ENCODE results near the gene C2orf80.
"Not testable (repeated sequence)": the region's sequence is repeated elsewhere in the genome, so short reads cannot be mapped to it uniquely, and the experiment has no call there.

Gene C2orf80

GRCh38 chr2:208227581-208228232, 37.9 kb upstream of the C2orf80 start:
- H3K36me3 ChIP-seq (replicated peaks in 1 of 2; ENCODE audit: control insufficient read depth in 2 of 2, insufficient read depth in 2 of 2, low read length in 2 of 2) = no peaks in the 10 kb centered on the region
- H2AK5ac ChIP-seq (ENCODE audit: low read depth, low read length) = no peak overlapping the region
- H3K23ac ChIP-seq (ENCODE audit: low read depth, low read length, poor library complexity) = no peak overlapping the region
- H3K27me3 ChIP-seq (ENCODE audit: control insufficient read depth in 3 of 3, insufficient read depth in 3 of 3, low read depth in 1 of 3, low read length in 3 of 3) = no peaks in the 10 kb centered on the region
- no peaks in the 10 kb centered on the region for H3K4me1 ChIP-seq (ENCODE audit: control insufficient read depth in 2 of 2, insufficient read depth in 1 of 2, low read depth in 1 of 2, low read length in 2 of 2)
- no peak overlapping the region for H2BK120ac ChIP-seq (ENCODE audit: low read depth, low read length)
- H2BK15ac ChIP-seq (ENCODE audit: low read length) = no peak overlapping the region
- no peaks in the 10 kb centered on the region for H3K79me1 ChIP-seq (ENCODE audit: low read depth, low read length)
- H4K8ac ChIP-seq (ENCODE audit: low read depth, low read length) = peak overlapping the region; percentile 43
- WGBS, 2 donors (ENCODE audit: extremely low coverage in 2 of 2, insufficient read length in 2 of 2, insufficient replicate concordance in 1 of 2) = no CpG with 5 or more reads among the region's 33 CpGs
- no peak overlapping the region for H2BK5ac ChIP-seq (ENCODE audit: low read length)
- H2BK12ac ChIP-seq (ENCODE audit: low read length) = no peak overlapping the region
- no peak for DNase-seq (ENCODE audit: low spot score)
- H3K27ac ChIP-seq (replicated peaks; ENCODE audit: low read length) = no peak overlapping the region
- H3K18ac ChIP-seq (ENCODE audit: low read length) = no peak overlapping the region
- H3K9ac ChIP-seq (ENCODE audit: low read depth, low read length, poor library complexity) = no peak overlapping the region
- peak overlapping the region; percentile 37 for H3K4ac ChIP-seq (ENCODE audit: low read length)
- no peak overlapping the region for H3K4me2 ChIP-seq (ENCODE audit: insufficient read depth, low read length, poor library complexity, severe bottlenecking)
- H2AFZ ChIP-seq (ENCODE audit: low read length) = no peak overlapping the region
- peak overlapping the region in 1 of 2 donors; percentile 25 for H3K4me3 ChIP-seq (ENCODE audit: low read length in 2 of 2)
- no peak overlapping the region for H4K91ac ChIP-seq (ENCODE audit: low read depth, low read length, poor library complexity)
- H3K9me3 ChIP-seq (replicated peaks in 1 of 2; ENCODE audit: control insufficient read depth in 2 of 2, insufficient read depth in 1 of 2, low read depth in 1 of 2, low read length in 2 of 2) = peaks cover 0 to 5% of the 10 kb centered on the region in 2 donors
- peak overlapping the region; percentile 71 for H3K14ac ChIP-seq (ENCODE audit: low read length)

GRCh38 chr2:208224802-208225201, 35.0 kb upstream of the C2orf80 start:
- Histone ChIP-seq H3K18ac (ENCODE audit: low read length) (no peak overlapping the region), H3K79me1 (ENCODE audit: low read depth, low read length) (no peaks in the 10 kb centered on the region), H2BK120ac (ENCODE audit: low read depth, low read length) (no peak overlapping the region), H3K14ac (ENCODE audit: low read length) (no peak overlapping the region), H2AK5ac (ENCODE audit: low read depth, low read length) (no peak overlapping the region), H3K4ac (ENCODE audit: low read length) (no peak overlapping the region), H4K8ac (ENCODE audit: low read depth, low read length) (no peak overlapping the region), H3K27ac (replicated peaks; ENCODE audit: low read length) (no peak overlapping the region), H2AFZ (ENCODE audit: low read length) (no peak overlapping the region), H3K23ac (ENCODE audit: low read depth, low read length, poor library complexity) (no peak overlapping the region), H2BK12ac (ENCODE audit: low read length) (no peak overlapping the region), H3K4me2 (ENCODE audit: insufficient read depth, low read length, poor library complexity, severe bottlenecking) (no peak overlapping the region), H2BK5ac (ENCODE audit: low read length) (no peak overlapping the region), H2BK15ac (ENCODE audit: low read length) (no peak overlapping the region), H3K4me3 (ENCODE audit: low read length in 2 of 2) (no peak overlapping the region), H3K9ac (ENCODE audit: low read depth, low read length, poor library complexity) (no peak overlapping the region), H3K36me3 (replicated peaks in 1 of 2; ENCODE audit: control insufficient read depth in 2 of 2, insufficient read depth in 2 of 2, low read length in 2 of 2) (no peaks in the 10 kb centered on the region), H4K91ac (ENCODE audit: low read depth, low read length, poor library complexity) (no peak overlapping the region), H3K4me1 (ENCODE audit: control insufficient read depth in 2 of 2, insufficient read depth in 1 of 2, low read depth in 1 of 2, low read length in 2 of 2) (no peaks in the 10 kb centered on the region), H3K9me3 (replicated peaks in 1 of 2; ENCODE audit: control insufficient read depth in 2 of 2, insufficient read depth in 1 of 2, low read depth in 1 of 2, low read length in 2 of 2) (peaks cover 0 to 4% of the 10 kb centered on the region in 2 donors), H3K27me3 (ENCODE audit: control insufficient read depth in 3 of 3, insufficient read depth in 3 of 3, low read depth in 1 of 3, low read length in 3 of 3) (peaks cover 0 to 2% (median 0%) of the 10 kb centered on the region in 3 experiments)
- no CpG with 5 or more reads among the region's 2 CpGs for WGBS, 2 donors (ENCODE audit: extremely low coverage in 2 of 2, insufficient read length in 2 of 2, insufficient replicate concordance in 1 of 2)
- no peak for DNase-seq (ENCODE audit: low spot score)

DNA sequence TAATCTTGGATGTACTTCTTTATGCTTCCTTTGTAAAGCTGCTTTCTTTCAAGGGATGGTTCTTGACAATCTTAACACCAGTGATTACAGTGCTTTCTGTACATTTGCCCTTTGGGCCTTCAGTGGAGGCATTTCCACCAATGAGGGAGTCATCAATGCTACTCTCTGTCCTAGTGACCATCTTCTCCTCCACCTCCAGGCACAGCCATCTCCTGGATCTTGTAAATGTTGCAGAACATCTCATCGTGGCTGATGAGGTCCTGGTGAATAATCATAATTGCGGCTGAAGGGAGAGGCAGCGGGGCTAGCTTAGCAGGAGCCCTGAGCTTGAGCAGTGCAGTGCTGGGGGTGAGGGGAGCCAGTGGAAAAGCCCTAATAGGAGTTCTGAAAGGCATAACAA, 32.5 kb upstream of the C2orf80 start:
- H2BK120ac ChIP-seq (ENCODE audit: low read depth, low read length) = no peak overlapping the region
- DNase-seq (ENCODE audit: low spot score) = no peak
- H2AK5ac ChIP-seq (ENCODE audit: low read depth, low read length) = no peak overlapping the region

DNA sequence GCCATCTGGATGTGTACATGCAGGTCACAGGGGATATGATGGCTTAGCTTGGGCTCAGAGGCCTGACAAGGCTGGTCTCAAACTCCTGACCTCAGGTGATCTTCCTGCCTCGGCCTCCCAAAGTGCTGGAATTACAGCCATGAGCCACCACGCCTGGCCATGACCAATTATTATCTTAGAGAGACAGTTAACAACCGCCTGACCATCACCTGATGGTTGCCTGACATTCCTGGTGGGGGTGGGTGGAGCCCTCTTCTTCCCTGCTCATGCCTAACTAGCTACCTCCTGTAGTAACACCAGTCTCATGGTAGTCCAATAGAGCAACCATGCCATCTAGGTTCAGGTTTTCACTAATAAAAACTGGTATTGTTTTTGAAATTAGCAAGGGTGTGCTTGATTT, 32.0 kb upstream of the C2orf80 start:
- H3K27me3 ChIP-seq (ENCODE audit: control insufficient read depth in 3 of 3, insufficient read depth in 3 of 3, low read depth in 1 of 3, low read length in 3 of 3); H3K18ac ChIP-seq (ENCODE audit: low read length); H3K4me3 ChIP-seq (ENCODE audit: low read length in 2 of 2); H4K8ac ChIP-seq (ENCODE audit: low read depth, low read length); H2BK5ac ChIP-seq (ENCODE audit: low read length); H3K27ac ChIP-seq (replicated peaks; ENCODE audit: low read length); H2BK12ac ChIP-seq (ENCODE audit: low read length); H4K91ac ChIP-seq (ENCODE audit: low read depth, low read length, poor library complexity); H3K14ac ChIP-seq (ENCODE audit: low read length); H3K4me1 ChIP-seq (ENCODE audit: control insufficient read depth in 2 of 2, insufficient read depth in 1 of 2, low read depth in 1 of 2, low read length in 2 of 2); H3K9me3 ChIP-seq (replicated peaks in 1 of 2; ENCODE audit: control insufficient read depth in 2 of 2, insufficient read depth in 1 of 2, low read depth in 1 of 2, low read length in 2 of 2); H3K36me3 ChIP-seq (replicated peaks in 1 of 2; ENCODE audit: control insufficient read depth in 2 of 2, insufficient read depth in 2 of 2, low read length in 2 of 2); H3K4ac ChIP-seq (ENCODE audit: low read length); H3K23ac ChIP-seq (ENCODE audit: low read depth, low read length, poor library complexity); H3K4me2 ChIP-seq (ENCODE audit: insufficient read depth, low read length, poor library complexity, severe bottlenecking); DNase-seq (ENCODE audit: low spot score); H3K9ac ChIP-seq (ENCODE audit: low read depth, low read length, poor library complexity); H2AK5ac ChIP-seq (ENCODE audit: low read depth, low read length); H3K79me1 ChIP-seq (ENCODE audit: low read depth, low read length); H2AFZ ChIP-seq (ENCODE audit: low read length); H2BK15ac ChIP-seq (ENCODE audit: low read length); H2BK120ac ChIP-seq (ENCODE audit: low read depth, low read length): not testable (repeated sequence)
- WGBS, 2 donors (ENCODE audit: extremely low coverage in 2 of 2, insufficient read length in 2 of 2, insufficient replicate concordance in 1 of 2) = no CpG with 5 or more reads among the region's 3 CpGs

More for the DNA sequence above, 32.5 kb upstream of the C2orf80 start:
- Histone ChIP-seq H2AFZ (ENCODE audit: low read length) (no peak overlapping the region), H3K36me3 (replicated peaks in 1 of 2; ENCODE audit: control insufficient read depth in 2 of 2, insufficient read depth in 2 of 2, low read length in 2 of 2) (no peaks in the 10 kb centered on the region), H3K23ac (ENCODE audit: low read depth, low read length, poor library complexity) (no peak overlapping the region), H2BK15ac (ENCODE audit: low read length) (no peak overlapping the region), H3K4me3 (ENCODE audit: low read length in 2 of 2) (no peak overlapping the region), H2BK12ac (ENCODE audit: low read length) (no peak overlapping the region), H4K8ac (ENCODE audit: low read depth, low read length) (no peak overlapping the region), H3K79me1 (ENCODE audit: low read depth, low read length) (no peaks in the 10 kb centered on the region), H3K4ac (ENCODE audit: low read length) (no peak overlapping the region), H3K27ac (replicated peaks; ENCODE audit: low read length) (no peak overlapping the region), H3K9me3 (replicated peaks in 1 of 2; ENCODE audit: control insufficient read depth in 2 of 2, insufficient read depth in 1 of 2, low read depth in 1 of 2, low read length in 2 of 2) (peaks cover 0 to 4% of the 10 kb centered on the region in 2 donors), H2BK5ac (ENCODE audit: low read length) (no peak overlapping the region), H3K27me3 (ENCODE audit: control insufficient read depth in 3 of 3, insufficient read depth in 3 of 3, low read depth in 1 of 3, low read length in 3 of 3) (peaks cover 0 to 2% (median 0%) of the 10 kb centered on the region in 3 experiments), H4K91ac (ENCODE audit: low read depth, low read length, poor library complexity) (no peak overlapping the region), H3K4me2 (ENCODE audit: insufficient read depth, low read length, poor library complexity, severe bottlenecking) (no peak overlapping the region), H3K18ac (ENCODE audit: low read length) (no peak overlapping the region), H3K9ac (ENCODE audit: low read depth, low read length, poor library complexity) (no peak overlapping the region), H3K14ac (ENCODE audit: low read length) (no peak overlapping the region), H3K4me1 (ENCODE audit: control insufficient read depth in 2 of 2, insufficient read depth in 1 of 2, low read depth in 1 of 2, low read length in 2 of 2) (no peaks in the 10 kb centered on the region)
- no CpG with 5 or more reads among the region's 3 CpGs for WGBS, 2 donors (ENCODE audit: extremely low coverage in 2 of 2, insufficient read length in 2 of 2, insufficient replicate concordance in 1 of 2)

All from neuronal stem cell (in vitro differentiated cells).